DOHH2 (cell line): ENCODE measurements around the gene DCAF5.

Experiments used
- H3F3A ChIP-seq: fragments of 200-600 bp; sonication (generic), shearing (Covaris generic); 2 replicates; pipeline ENCODE4 v1.6.0; 2016; ENCODE audit warnings: antibody characterized with exemption, mild to moderate bottlenecking; ENCODE audit not compliant: control insufficient read depth, insufficient read depth
- H3K27ac ChIP-seq: fragments of 200-600 bp; sonication (generic); 2 replicates; pipeline ENCODE4 v1.5.1; 2014; ENCODE audit warnings: low read depth, mild to moderate bottlenecking, low read length, moderate library complexity
- H3K27me3 ChIP-seq: fragments of 200-600 bp; sonication (generic); 2 replicates; pipeline ENCODE4 v1.6.1; 2014; ENCODE audit warnings: mild to moderate bottlenecking, low read length, mixed read lengths; ENCODE audit not compliant: control insufficient read depth
- H3K36me3 ChIP-seq: fragments of 200-600 bp; sonication (generic); 2 replicates; pipeline ENCODE4 v1.6.1; 2014; ENCODE audit warnings: mild to moderate bottlenecking, low read length, moderate library complexity, mixed read lengths; ENCODE audit not compliant: control insufficient read depth
- H3K4me1 ChIP-seq: fragments of 200-600 bp; sonication (generic); 2 replicates; pipeline ENCODE4 v1.6.1; 2014; ENCODE audit warnings: mild to moderate bottlenecking, low read length, mixed read lengths; ENCODE audit not compliant: control insufficient read depth
- H3K4me2 ChIP-seq: fragments of 200-600 bp; sonication (generic); 2 replicates; pipeline ENCODE4 v1.6.0; 2014; ENCODE audit warnings: mild to moderate bottlenecking, low read length, moderate library complexity
- H3K4me3 ChIP-seq: fragments of 200-600 bp; sonication (generic); 2 replicates; pipeline ENCODE4 v1.5.1; 2014; ENCODE audit warnings: mild to moderate bottlenecking, low read length, mixed read lengths
- H3K79me2 ChIP-seq: fragments of 200-600 bp; sonication (generic); 2 replicates; pipeline ENCODE4 v1.6.1; 2014; ENCODE audit warnings: mild to moderate bottlenecking, low read length, mixed read lengths; ENCODE audit not compliant: control insufficient read depth
- H3K9me2 ChIP-seq: fragments of 200-600 bp; sonication (generic); replicated peaks from 2 replicates; pipeline ENCODE4 v1.6.1; 2014; ENCODE audit warnings: mild to moderate bottlenecking, low read length, mixed read lengths; ENCODE audit not compliant: control insufficient read depth
- H3K9me3 ChIP-seq: fragments of 200-600 bp; sonication (generic); 2 replicates; pipeline ENCODE4 v1.6.1; 2014; ENCODE audit warnings: antibody characterized with exemption, low read length, mixed read lengths; ENCODE audit not compliant: control insufficient read depth, insufficient read depth
- H4K20me1 ChIP-seq: fragments of 200-600 bp; sonication (generic); 2 replicates; pipeline ENCODE4 v1.6.0; 2014; ENCODE audit warnings: low read depth, mild to moderate bottlenecking, antibody characterized with exemption, low read length, moderate library complexity; ENCODE audit not compliant: control insufficient read depth, insufficient read depth
- CTCF ChIP-seq: fragments of 200-600 bp; sonication (generic); IDR thresholded peaks from one replicate; pipeline ENCODE4 v1.5.1; 2014; ENCODE audit warnings: antibody characterized with exemption, mild to moderate bottlenecking, low read depth, low read length; ENCODE audit not compliant: poor library complexity, severe bottlenecking
- EZH2phosphoT487 ChIP-seq: fragments of 200-600 bp; sonication (generic); IDR thresholded peaks from 2 replicates; pipeline ENCODE4 v1.6.1; 2017; ENCODE audit warnings: borderline replicate concordance, mild to moderate bottlenecking, antibody characterized with exemption, low read length, moderate library complexity, mixed read lengths

DCAF5 gene

DNA sequence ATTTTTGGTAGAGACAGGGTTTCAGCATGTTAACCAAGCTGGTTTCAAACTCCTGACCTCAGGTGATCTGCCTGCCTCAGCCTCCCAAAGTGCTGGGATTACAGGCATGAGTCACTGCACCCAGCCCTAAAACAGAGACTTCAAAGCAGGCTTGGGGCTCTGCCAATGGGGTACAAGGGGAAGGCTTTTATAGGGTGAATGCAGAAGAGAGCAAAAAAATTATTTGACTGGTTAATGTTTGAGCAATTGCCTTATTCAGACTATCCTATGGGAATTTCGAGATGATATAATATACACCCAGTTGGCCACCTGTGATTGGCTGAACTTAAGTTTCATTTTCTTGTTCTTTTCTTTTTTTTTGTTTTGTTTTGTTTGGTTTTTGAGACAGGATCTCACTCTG, 142.3 kb downstream of the DCAF5 start:
- no peak for TF ChIP-seq EZH2phosphoT487
- no peak for TF ChIP-seq CTCF
- H3K4me1 ChIP-seq, result no peaks in the 10 kb centered on the region
- H3K27me3 ChIP-seq, result no peaks in the 10 kb centered on the region
- no peak overlapping the region for H3K27ac ChIP-seq
- H3K9me2 ChIP-seq, result no peaks in the 10 kb centered on the region
- H3K4me3 ChIP-seq, result no peak overlapping the region
- no peak overlapping the region for H3K4me2 ChIP-seq
- H3K79me2 ChIP-seq, result no peaks in the 10 kb centered on the region
- no peaks in the 10 kb centered on the region for H3F3A ChIP-seq
- no peaks in the 10 kb centered on the region for H3K9me3 ChIP-seq
- no peaks in the 10 kb centered on the region for H4K20me1 ChIP-seq
- H3K36me3 ChIP-seq, result no peaks in the 10 kb centered on the region

- no peak for TF ChIP-seq CTCF
- no peak for TF ChIP-seq EZH2phosphoT487
- no peak overlapping the region for H3K27ac ChIP-seq
- no peaks in the 10 kb centered on the region for H3K9me3 ChIP-seq
- no peaks in the 10 kb centered on the region for H3K27me3 ChIP-seq
- no peak overlapping the region for H3K4me3 ChIP-seq
- no peak overlapping the region for H3K4me2 ChIP-seq
- no peaks in the 10 kb centered on the region for H3K79me2 ChIP-seq
- no peaks in the 10 kb centered on the region for H4K20me1 ChIP-seq
- H3F3A ChIP-seq, result no peaks in the 10 kb centered on the region
- no peaks in the 10 kb centered on the region for H3K4me1 ChIP-seq
- H3K36me3 ChIP-seq, result no peaks in the 10 kb centered on the region
- H3K9me2 ChIP-seq, result no peaks in the 10 kb centered on the region
These were observed 144.5 kb downstream of the DCAF5 start for GRCh38 chr14:69008421-69008884.

GRCh38 chr14:69006346-69006745, 146.6 kb downstream of the DCAF5 start:
- H3K4me1 ChIP-seq, result no peaks in the 10 kb centered on the region
- H3F3A ChIP-seq, result no peaks in the 10 kb centered on the region
- no peak overlapping the region for H3K4me2 ChIP-seq
- no peaks in the 10 kb centered on the region for H3K9me3 ChIP-seq
- no peaks in the 10 kb centered on the region for H3K36me3 ChIP-seq
- no peak overlapping the region for H3K4me3 ChIP-seq
- H3K27ac ChIP-seq, result no peak overlapping the region
- no peaks in the 10 kb centered on the region for H4K20me1 ChIP-seq
- no peaks in the 10 kb centered on the region for H3K27me3 ChIP-seq
- no peaks in the 10 kb centered on the region for H3K79me2 ChIP-seq
- TF ChIP-seq CTCF, result no peak
- TF ChIP-seq EZH2phosphoT487, result no peak
- no peaks in the 10 kb centered on the region for H3K9me2 ChIP-seq

GRCh38 chr14:69005432-69006148, 147.3 kb downstream of the DCAF5 start:
- Histone ChIP-seq H3K27ac (no peak overlapping the region), H3K4me2 (no peak overlapping the region), H3K36me3 (no peaks in the 10 kb centered on the region), H3K79me2 (no peaks in the 10 kb centered on the region), H3F3A (no peaks in the 10 kb centered on the region), H3K4me3 (no peak overlapping the region), H3K9me2 (no peaks in the 10 kb centered on the region), H3K4me1 (no peaks in the 10 kb centered on the region), H3K9me3 (no peaks in the 10 kb centered on the region), H3K27me3 (no peaks in the 10 kb centered on the region), H4K20me1 (no peaks in the 10 kb centered on the region)
- TF ChIP-seq EZH2phosphoT487 (no peak), CTCF (no peak)
